PC-3 (cell line): ENCODE results near the gene KMT5B. TPM values are rescaled to one million over a fixed set of nuclear protein-coding genes. Genes with fewer than 3 reads are reported as not detected.

Source experiments
- ATAC-seq: fragments of 200-7000 bp; cut with Tn5 transposase; 2 replicates; pipeline ENCODE4 v1.9.1; 2020; ENCODE audit warnings: mild to moderate bottlenecking, moderate library complexity
- BruUV-seq: library from RNA; stranded (reverse); fragments of 400-500 nt; replicated peaks from 2 replicates; lab custom pipeline; 2021; lab: Mats Ljungman, UMichigan
- CTCF ChIA-PET: fragments of 300-600 bp; sonication (Branson Sonifier 250); formaldehyde crosslinking; loops from one replicate; lab custom pipeline; 2022; ENCODE audit warnings: antibody characterized with exemption; lab: Charles Lee
- POLR2A ChIA-PET: fragments of 300-600 bp; sonication (Branson Sonifier 250); formaldehyde crosslinking; loops from one replicate; lab custom pipeline; 2022; ENCODE audit warnings: antibody characterized with exemption; ENCODE audit not compliant: unreplicated experiment; lab: Charles Lee
- DNase-seq: peaks from one replicate; pipeline ENCODE4 v3.0.0-alpha.2; 2015
- H2AFZ ChIP-seq: fragments of 300-600 bp; sonication (generic); 2 replicates; pipeline ENCODE4 v1.6.0; 2016; ENCODE audit warnings: antibody characterized with exemption, low read length
- H3F3A ChIP-seq: fragments of 300-600 bp; sonication (generic); one replicate; pipeline ENCODE4 v1.6.0; 2017; ENCODE audit warnings: antibody characterized with exemption, low read length, control low read depth, mild to moderate bottlenecking; ENCODE audit not compliant: unreplicated experiment
- H3K27ac ChIP-seq: fragments of 300-600 bp; sonication (generic); 2 replicates; pipeline ENCODE4 v1.5.1; 2016; ENCODE audit warnings: mild to moderate bottlenecking, low read length
- H3K27me3 ChIP-seq: fragments of 300-600 bp; sonication (generic); 2 replicates; pipeline ENCODE4 v1.6.1; 2016; ENCODE audit warnings: low read length, mixed read lengths
- H3K36me3 ChIP-seq: fragments of 300-600 bp; sonication (generic); 2 replicates; pipeline ENCODE4 v1.6.1; 2016; ENCODE audit warnings: low read depth, mixed run types, low read length, mixed read lengths
- H3K4me1 ChIP-seq: fragments of 300-600 bp; sonication (generic); 2 replicates; pipeline ENCODE4 v1.5.1; 2016; ENCODE audit warnings: low read length; ENCODE audit not compliant: insufficient read depth
- H3K4me2 ChIP-seq: fragments of 300-600 bp; sonication (generic); 2 replicates; pipeline ENCODE4 v1.6.0; 2016; ENCODE audit warnings: low read length
- H3K4me3 ChIP-seq: fragments of 300-600 bp; sonication (generic); 2 replicates; pipeline ENCODE4 v1.5.1; 2016; ENCODE audit warnings: mild to moderate bottlenecking, low read length, mixed read lengths
- H3K79me2 ChIP-seq: fragments of 300-600 bp; sonication (generic); 2 replicates; pipeline ENCODE4 v1.6.1; 2017; ENCODE audit warnings: low read length, mixed read lengths
- H3K9ac ChIP-seq: fragments of 300-600 bp; sonication (generic); 2 replicates; pipeline ENCODE4 v1.6.0; 2016; ENCODE audit warnings: mild to moderate bottlenecking, low read length
- H3K9me2 ChIP-seq: fragments of 300-600 bp; sonication (generic); replicated peaks from 2 replicates; pipeline ENCODE4 v1.6.1; 2016; ENCODE audit warnings: mixed run types, low read length, mixed read lengths
- H3K9me3 ChIP-seq: fragments of 300-600 bp; sonication (generic); 2 replicates; pipeline ENCODE4 v1.6.1; 2016; ENCODE audit warnings: low read length, mixed read lengths
- H4K20me1 ChIP-seq: fragments of 300-600 bp; sonication (generic); 2 replicates; pipeline ENCODE4 v1.6.1; 2016; ENCODE audit warnings: low read length, mixed read lengths
- CTCF ChIP-seq: fragments of 300-600 bp; sonication (generic); conservative IDR thresholded peaks from 2 replicates; pipeline ENCODE4 v1.5.1; 2017; ENCODE audit warnings: antibody characterized with exemption, low read depth, mild to moderate bottlenecking, low read length
- EZH2 ChIP-seq: fragments of 300-600 bp; sonication (generic); IDR thresholded peaks from one replicate; pipeline ENCODE4 v1.6.1; 2017; ENCODE audit warnings: antibody characterized with exemption, mild to moderate bottlenecking, low read length; ENCODE audit not compliant: unreplicated experiment
- EZH2phosphoT487 ChIP-seq: fragments of 300-600 bp; sonication (generic); IDR thresholded peaks from 2 replicates; pipeline ENCODE4 v1.6.1; 2018; ENCODE audit warnings: mild to moderate bottlenecking, antibody characterized with exemption, low read length, borderline replicate concordance
- intact Hi-C: fragments of 100-400 bp; cut with micrococcal nuclease; formaldehyde crosslinking; loops from 2 replicates; pipeline ENCODE4 v1.9.0; 2023
- total RNA-seq: library from RNA; depleted of rRNA; stranded (reverse); fragments of >200 nt; gene quantifications from 2 replicates; pipeline ENCODE4 v1.2.3, GENCODE V29; 2014

Gene KMT5B
- total RNA-seq, 1 experiment from 2014 or later: 19.0 TPM

- H3K9me3 ChIP-seq: no peaks in the 10 kb centered on the region
- POLR2A ChIA-PET: no interaction called here
- no peaks in the 10 kb centered on the region for H3F3A ChIP-seq
- intact Hi-C loops: loop anchor here (2.0 kb wide), 1 partner anchor 23 kb away; no protein-coding TSS in a partner anchor
- peak overlapping the region; percentile 37; the same call in 1 of the 2 replicates for H2AFZ ChIP-seq
- peaks cover 41% of the 10 kb centered on the region for H3K4me1 ChIP-seq
- ATAC-seq: peak; percentile 29
- BruUV-seq: no TSS peak
- no peaks in the 10 kb centered on the region for H3K9me2 ChIP-seq
- H4K20me1 ChIP-seq: no peaks in the 10 kb centered on the region
- H3K36me3 ChIP-seq: no peaks in the 10 kb centered on the region
- H3K4me3 ChIP-seq: no peak overlapping the region
- DNase-seq: peak; percentile 77
- no peaks in the 10 kb centered on the region for H3K27me3 ChIP-seq
- H3K27ac ChIP-seq: peak overlapping the region; percentile 50
- no peaks in the 10 kb centered on the region for H3K79me2 ChIP-seq
- CTCF ChIA-PET: no interaction called here
- H3K9ac ChIP-seq: peak overlapping the region; percentile 7; the same call in 1 of the 2 replicates
- TF ChIP-seq EZH2 (no peak), CTCF (no peak), EZH2phosphoT487 (no peak)
- H3K4me2 ChIP-seq: peak overlapping the region; percentile 42
These were observed 67.0 kb downstream of the KMT5B start for GRCh38 chr11:68146010-68146540.

- Histone ChIP-seq H3K4me3 (no peak overlapping the region), H3K79me2 (no peaks in the 10 kb centered on the region), H3K9me3 (no peaks in the 10 kb centered on the region), H3K4me1 (peaks cover 40% of the 10 kb centered on the region), H3K9ac (no peak overlapping the region), H3K4me2 (no peak overlapping the region), H3K27me3 (no peaks in the 10 kb centered on the region), H3K36me3 (no peaks in the 10 kb centered on the region), H3F3A (no peaks in the 10 kb centered on the region), H2AFZ (no peak overlapping the region), H4K20me1 (no peaks in the 10 kb centered on the region), H3K27ac (no peak overlapping the region), H3K9me2 (no peaks in the 10 kb centered on the region)
- ChIA-PET CTCF (no interaction called here), POLR2A (no interaction called here)
- intact Hi-C loops: no loop called here
- DNase-seq (peak; percentile 65), ATAC-seq (no peak)
- BruUV-seq: no TSS peak
- TF ChIP-seq EZH2 (no peak), EZH2phosphoT487 (no peak), CTCF (no peak)
These were observed 67.8 kb downstream of the KMT5B start for GRCh38 chr11:68145120-68145866.

- Histone ChIP-seq H3K27me3 (no peaks in the 10 kb centered on the region), H3K9me3 (no peaks in the 10 kb centered on the region), H3K4me3 (no peak overlapping the region), H3K9me2 (no peaks in the 10 kb centered on the region), H3K9ac (no peak overlapping the region), H4K20me1 (no peaks in the 10 kb centered on the region), H3K79me2 (no peaks in the 10 kb centered on the region), H3K36me3 (no peaks in the 10 kb centered on the region), H2AFZ (no peak overlapping the region), H3F3A (no peaks in the 10 kb centered on the region), H3K4me1 (peaks cover 33% of the 10 kb centered on the region), H3K4me2 (no peak overlapping the region), H3K27ac (no peak overlapping the region)
- TF ChIP-seq CTCF (no peak), EZH2phosphoT487 (no peak), EZH2 (no peak)
- no peak for DNase-seq
- no TSS peak for BruUV-seq
- CTCF ChIA-PET: no interaction called here
- no peak for ATAC-seq
- intact Hi-C loops: no loop called here
- POLR2A ChIA-PET: no interaction called here
These were observed 69.8 kb downstream of the KMT5B start for GRCh38 chr11:68143310-68143689.
